ENCODE measurements around the gene FNDC3A. TPM values are rescaled to one million over a fixed set of nuclear protein-coding genes. Genes with fewer than 3 reads are reported as not detected.

The FNDC3A gene
- total RNA-seq, 1 experiment from 2014 or later, result 15.6 TPM

DNA sequence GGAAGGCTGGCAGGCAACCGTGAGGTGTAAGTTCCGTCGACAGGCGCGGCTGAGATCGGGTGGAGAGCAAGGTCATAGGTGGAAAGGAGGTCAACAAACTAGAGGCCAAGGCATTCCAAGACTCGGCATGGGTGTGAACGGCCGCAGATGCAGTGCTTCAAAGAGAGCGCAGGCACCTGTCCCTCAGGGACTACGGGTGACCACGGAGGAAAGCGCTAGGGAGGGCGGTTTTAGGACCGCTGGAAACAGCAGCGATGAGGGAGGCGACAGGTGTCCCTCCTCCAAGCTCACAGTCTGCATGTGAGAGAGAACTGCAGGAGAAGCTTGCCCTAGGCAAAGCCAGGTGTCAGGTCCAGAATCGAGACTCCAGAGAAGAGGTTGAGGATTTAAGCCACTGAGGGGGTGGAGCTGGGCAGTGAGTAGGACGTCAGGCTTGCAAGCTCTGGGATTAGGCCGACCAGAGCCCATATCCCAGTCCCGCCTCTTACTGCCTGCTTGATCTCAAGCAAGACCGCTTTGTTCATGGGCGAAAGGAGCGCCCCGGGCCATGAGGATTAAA lies 242.9 kb downstream of the FNDC3A start:
- no TSS peak for BruUV-seq (replicated peaks)
- Histone ChIP-seq H3K36me3 (ENCODE audit: low read depth, low read length) (no peaks in the 10 kb centered on the region), H3K9ac (ENCODE audit: low read length) (no peak overlapping the region), H3K79me2 (ENCODE audit: low read length) (no peaks in the 10 kb centered on the region), H3K4me1 (ENCODE audit: insufficient read depth, low read length) (no peaks in the 10 kb centered on the region), H3K27ac (ENCODE audit: low read length) (no peak overlapping the region), H3K27me3 (ENCODE audit: low read length) (no peaks in the 10 kb centered on the region), H3F3A (ENCODE audit: low read length, unreplicated experiment) (no peaks in the 10 kb centered on the region), H3K9me2 (replicated peaks; ENCODE audit: low read length) (no peaks in the 10 kb centered on the region), H3K4me3 (ENCODE audit: low read length) (no peak overlapping the region), H3K4me2 (ENCODE audit: low read length) (no peak overlapping the region), H4K20me1 (ENCODE audit: low read length) (no peaks in the 10 kb centered on the region), H2AFZ (ENCODE audit: low read length) (no peak overlapping the region), H3K9me3 (ENCODE audit: low read length) (no peaks in the 10 kb centered on the region)
- ChIA-PET CTCF (no interaction called here), POLR2A (ENCODE audit: unreplicated experiment) (no interaction called here)
- no peak for DNase-seq
- ATAC-seq, result no peak
- intact Hi-C loops (cut with micrococcal nuclease), result no loop called here
- TF ChIP-seq CTCF (conservative IDR thresholded peaks at IDR 0.05; ENCODE audit: low read depth, low read length) (no peak), EZH2phosphoT487 (IDR thresholded peaks at IDR 0.05; ENCODE audit: borderline replicate concordance, low read length) (no peak)

- no peak overlapping the region for H3K4me2 ChIP-seq (ENCODE audit: low read length)
- ChIA-PET CTCF (no interaction called here), POLR2A (ENCODE audit: unreplicated experiment) (no interaction called here)
- no peaks in the 10 kb centered on the region for H4K20me1 ChIP-seq (ENCODE audit: low read length)
- ATAC-seq (no peak), DNase-seq (no peak)
- H3K9me2 ChIP-seq (replicated peaks; ENCODE audit: low read length), result no peaks in the 10 kb centered on the region
- H3K4me1 ChIP-seq (ENCODE audit: insufficient read depth, low read length), result no peaks in the 10 kb centered on the region
- no peaks in the 10 kb centered on the region for H3K9me3 ChIP-seq (ENCODE audit: low read length)
- no peak overlapping the region for H3K4me3 ChIP-seq (ENCODE audit: low read length)
- H2AFZ ChIP-seq (ENCODE audit: low read length), result no peak overlapping the region
- no peak overlapping the region for H3K9ac ChIP-seq (ENCODE audit: low read length)
- no peaks in the 10 kb centered on the region for H3K79me2 ChIP-seq (ENCODE audit: low read length)
- no peaks in the 10 kb centered on the region for H3K27me3 ChIP-seq (ENCODE audit: low read length)
- H3F3A ChIP-seq (ENCODE audit: low read length, unreplicated experiment), result no peaks in the 10 kb centered on the region
- intact Hi-C loops (cut with micrococcal nuclease), result no loop called here
- TF ChIP-seq EZH2 (IDR thresholded peaks at IDR 0.05; ENCODE audit: low read length, unreplicated experiment) (no peak), EZH2phosphoT487 (IDR thresholded peaks at IDR 0.05; ENCODE audit: borderline replicate concordance, low read length) (no peak), CTCF (conservative IDR thresholded peaks at IDR 0.05; ENCODE audit: low read depth, low read length) (no peak)
- H3K36me3 ChIP-seq (ENCODE audit: low read depth, low read length), result no peaks in the 10 kb centered on the region
- no TSS peak for BruUV-seq (replicated peaks)
- no peak overlapping the region for H3K27ac ChIP-seq (ENCODE audit: low read length)
These were observed 243.9 kb downstream of the FNDC3A start for GRCh38 chr13:49219647-49220035.

- Histone ChIP-seq H3K9ac (ENCODE audit: low read length) (no peak within 1 kb of the TSS), H3K4me1 (ENCODE audit: insufficient read depth, low read length) (no peaks in the 10 kb centered on the region), H3K36me3 (ENCODE audit: low read depth, low read length) (no peaks in the 10 kb centered on the region), H3K4me2 (ENCODE audit: low read length) (no peak within 1 kb of the TSS), H3K27me3 (ENCODE audit: low read length) (no peaks in the 10 kb centered on the region), H2AFZ (ENCODE audit: low read length) (no peak within 1 kb of the TSS), H3K4me3 (ENCODE audit: low read length) (no peak within 1 kb of the TSS), H3F3A (ENCODE audit: low read length, unreplicated experiment) (no peaks in the 10 kb centered on the region), H3K9me3 (ENCODE audit: low read length) (no peaks in the 10 kb centered on the region), H3K27ac (ENCODE audit: low read length) (no peak within 1 kb of the TSS), H3K9me2 (replicated peaks; ENCODE audit: low read length) (no peaks in the 10 kb centered on the region), H4K20me1 (ENCODE audit: low read length) (no peaks in the 10 kb centered on the region), H3K79me2 (ENCODE audit: low read length) (no peaks in the 10 kb centered on the region)
- ChIA-PET POLR2A (ENCODE audit: unreplicated experiment) (no interaction called here), CTCF (no interaction called here)
- DNase-seq, result no peak
- BruUV-seq (replicated peaks), result no TSS peak
- TF ChIP-seq CTCF (conservative IDR thresholded peaks at IDR 0.05; ENCODE audit: low read depth, low read length), result no peak
- no peak for TF ChIP-seq EZH2 (IDR thresholded peaks at IDR 0.05; ENCODE audit: low read length, unreplicated experiment)
- TF ChIP-seq EZH2phosphoT487 (IDR thresholded peaks at IDR 0.05; ENCODE audit: borderline replicate concordance, low read length), result no peak
- intact Hi-C loops (cut with micrococcal nuclease), result no loop called here
- ATAC-seq, result no peak
These were observed 244.5 kb downstream of the FNDC3A start, which contains the start of gene MLNR for GRCh38 chr13:49220036-49220855. TSS of gene MLNR (plus strand) at chr13:49220338. CDS start at chr13:49220338, 0 bp downstream.
